ENCODE measurements around the gene MYRFL.

The MYRFL gene

GRCh38 chr12:69816082-69816481, 8.9 kb upstream of the MYRFL start:
- Histone ChIP-seq H3K27ac (no peak overlapping the region), H3K4me3 (no peak overlapping the region)
- no peak for TF ChIP-seq CTCF (IDR thresholded peaks at IDR 0.05)
- no peak for DNase-seq (ENCODE audit: low spot score)

- no peak for TF ChIP-seq CTCF (IDR thresholded peaks at IDR 0.05)
- DNase-seq (ENCODE audit: low spot score): no peak
- Histone ChIP-seq H3K27ac (no peak overlapping the region), H3K4me3 (no peak overlapping the region)
Observed at GRCh38 chr12:69821032-69821455, 4.0 kb upstream of the MYRFL start.

- Histone ChIP-seq H3K4me3 (no peak overlapping the region), H3K27ac (no peak overlapping the region)
- DNase-seq (ENCODE audit: low spot score): no peak
- TF ChIP-seq CTCF (IDR thresholded peaks at IDR 0.05): no peak
Observed at GRCh38 chr12:69821456-69822159, 3.4 kb upstream of the MYRFL start.

- DNase-seq (ENCODE audit: low spot score): no peak
- no peak overlapping the region for H3K4me3 ChIP-seq
- no peak for TF ChIP-seq CTCF (IDR thresholded peaks at IDR 0.05)
- H3K27ac ChIP-seq: no peak overlapping the region
Observed at GRCh38 chr12:69822201-69822860, 2.7 kb upstream of the MYRFL start.

- no peak for DNase-seq (ENCODE audit: low spot score)
- Histone ChIP-seq H3K4me3 (no peak overlapping the region), H3K27ac (no peak overlapping the region)
- no peak for TF ChIP-seq CTCF (IDR thresholded peaks at IDR 0.05)
Observed at GRCh38 chr12:69824028-69824427, 999 bp upstream of the MYRFL start.

- no peak for TF ChIP-seq CTCF (IDR thresholded peaks at IDR 0.05)
- DNase-seq (ENCODE audit: low spot score): no peak
- no peak overlapping the region for H3K4me3 ChIP-seq
Observed at GRCh38 chr12:69828897-69829296, 3.9 kb downstream of the MYRFL start.

GRCh38 chr12:69833696-69834095, 8.7 kb downstream of the MYRFL start:
- Histone ChIP-seq H3K27ac (no peak overlapping the region), H3K4me3 (no peak overlapping the region)
- TF ChIP-seq CTCF (IDR thresholded peaks at IDR 0.05): no peak
- DNase-seq (ENCODE audit: low spot score): no peak

More at GRCh38 chr12:69828897-69829296, 3.9 kb downstream of the MYRFL start:
- H3K27ac ChIP-seq: no peak overlapping the region
